Type B pancreatic cell (in vitro differentiated cells): ENCODE results near the gene CMTM3. TPM values are rescaled to one million over a fixed set of nuclear protein-coding genes. Genes with fewer than 3 reads are reported as not detected.
"Not testable (repeated sequence)": the region's sequence is repeated elsewhere in the genome, so short reads cannot be mapped to it uniquely, and the experiment has no call there.

Source experiments
- DNase-seq: peaks from one replicate; pipeline ENCODE4 v3.0.0; 2021; ENCODE audit warnings: mixed read lengths; ENCODE audit not compliant: unreplicated experiment; ENCODE audit errors: extremely low spot score
- H3K27ac Mint-ChIP-seq: 2 replicates; pipeline ENCODE4 v1.8.0; 2021; ENCODE audit warnings: mild to moderate bottlenecking, mixed read lengths
- H3K27me3 Mint-ChIP-seq: 2 replicates; pipeline ENCODE4 v1.8.0; 2021; ENCODE audit warnings: mixed read lengths
- H3K36me3 Mint-ChIP-seq: 2 replicates; pipeline ENCODE4 v1.8.0; 2021; ENCODE audit warnings: mixed read lengths
- H3K4me1 Mint-ChIP-seq: one replicate; pipeline ENCODE4 v1.8.0; 2021; ENCODE audit warnings: mixed read lengths; ENCODE audit not compliant: unreplicated experiment
- H3K4me3 Mint-ChIP-seq: 2 replicates; pipeline ENCODE4 v1.8.0; 2021; ENCODE audit warnings: mild to moderate bottlenecking, mixed read lengths
- H3K9me3 Mint-ChIP-seq: 2 replicates; pipeline ENCODE4 v1.8.0; 2021; ENCODE audit warnings: mixed read lengths
- CTCF ChIP-seq: fragments of 200-600 bp; sonication (generic); conservative IDR thresholded peaks from 2 replicates; pipeline ENCODE4 v1.5.0; 2021; ENCODE audit warnings: antibody characterized with exemption, mild to moderate bottlenecking
- total RNA-seq: library from RNA; stranded (reverse); gene quantifications from 2 replicates; pipeline ENCODE4 v1.2.1, GENCODE V29; 2021; ENCODE audit warnings: low replicate concordance

The CMTM3 gene
- total RNA-seq, 1 donor from 2014 or later: 45.2 TPM

GRCh38 chr16:66605979-66606751, 1.7 kb downstream of the CMTM3 start:
- DNase-seq: no peak
- Mint-ChIP-seq H3K9me3 (no peaks in the 10 kb centered on the region), H3K36me3 (no peaks in the 10 kb centered on the region), H3K4me1 (peaks cover 18% of the 10 kb centered on the region), H3K27me3 (peaks cover 3% of the 10 kb centered on the region), H3K27ac (peak overlapping the region; percentile 84), H3K4me3 (peak overlapping the region; percentile 82)
- TF ChIP-seq CTCF: no peak

GRCh38 chr16:66608241-66609138, 4.0 kb downstream of the CMTM3 start:
- Mint-ChIP-seq H3K27ac (peak overlapping the region; percentile 85), H3K36me3 (peaks cover 4% of the 10 kb centered on the region), H3K27me3 (peaks cover 3% of the 10 kb centered on the region), H3K4me3 (peak overlapping the region; percentile 76), H3K4me1 (peaks cover 14% of the 10 kb centered on the region), H3K9me3 (no peaks in the 10 kb centered on the region)
- peak; percentile 93 for DNase-seq
- TF ChIP-seq CTCF: peak; percentile 96

- no peak for DNase-seq
- H3K4me1 Mint-ChIP-seq: peaks cover 8% of the 10 kb centered on the region
- no peaks in the 10 kb centered on the region for H3K9me3 Mint-ChIP-seq
- no peak for TF ChIP-seq CTCF
- H3K27ac Mint-ChIP-seq: no peak overlapping the region
- H3K27me3 Mint-ChIP-seq: no peaks in the 10 kb centered on the region
- H3K4me3 Mint-ChIP-seq: no peak overlapping the region
- peaks cover 4% of the 10 kb centered on the region for H3K36me3 Mint-ChIP-seq
Observed at GRCh38 chr16:66609139-66609510, 4.6 kb downstream of the CMTM3 start.

GRCh38 chr16:66610111-66610820, 5.8 kb downstream of the CMTM3 start:
- Mint-ChIP-seq H3K27me3 (no peaks in the 10 kb centered on the region), H3K4me1 (peaks cover 8% of the 10 kb centered on the region), H3K4me3 (no peak overlapping the region), H3K27ac (peak overlapping the region; percentile 48), H3K9me3 (no peaks in the 10 kb centered on the region), H3K36me3 (peaks cover 4% of the 10 kb centered on the region)
- DNase-seq: no peak
- TF ChIP-seq CTCF: no peak

GRCh38 chr16:66611911-66612310, 7.4 kb downstream of the CMTM3 start:
- H3K4me1 Mint-ChIP-seq: peaks cover 11% of the 10 kb centered on the region
- H3K27me3 Mint-ChIP-seq, H3K9me3 Mint-ChIP-seq, H3K27ac Mint-ChIP-seq, DNase-seq, H3K36me3 Mint-ChIP-seq, H3K4me3 Mint-ChIP-seq: not testable (repeated sequence)
